GM19043 (cell line): ENCODE measurements around the gene IL17RA.

Experiments used
- ATAC-seq: cut with Tn5 transposase; IDR thresholded peaks from one replicate; pipeline ENCODE4 v1.9.1; 2021; ENCODE audit warnings: low read depth; ENCODE audit not compliant: unreplicated experiment

IL17RA gene

GRCh38 chr22:17149076-17149815 lies 64.4 kb downstream of the IL17RA start:
- ATAC-seq = no peak

DNA sequence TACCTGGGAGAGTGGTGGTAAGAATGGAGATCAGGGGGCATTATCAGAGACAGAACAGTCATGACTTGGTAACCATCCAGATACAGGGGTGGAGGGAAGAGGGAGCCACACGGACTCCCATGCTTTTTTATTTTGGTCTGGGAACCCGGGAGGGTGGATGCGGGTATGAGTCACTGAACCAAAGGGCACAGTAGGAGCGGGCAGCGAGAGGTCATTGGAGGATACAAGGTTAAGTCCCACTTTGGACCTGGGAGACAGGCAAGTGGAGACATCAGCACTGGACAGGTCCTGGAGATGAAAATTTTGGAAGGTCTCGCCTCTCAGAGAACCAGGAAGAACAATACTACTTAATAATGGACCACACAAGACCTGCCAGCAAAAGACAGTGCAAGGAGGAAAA lies 67.5 kb downstream of the IL17RA start:
- no peak for ATAC-seq

- no peak for ATAC-seq
Observed at GRCh38 chr22:17152971-17153370, 68.2 kb downstream of the IL17RA start.

- ATAC-seq = no peak
Observed at GRCh38 chr22:17155941-17156340, 71.1 kb downstream of the IL17RA start.

GRCh38 chr22:17157714-17158113 lies 72.9 kb downstream of the IL17RA start:
- no peak for ATAC-seq

- ATAC-seq = no peak
Observed at GRCh38 chr22:17158176-17158567, 73.4 kb downstream of the IL17RA start.

- ATAC-seq = peak; percentile 59
Observed at GRCh38 chr22:17158568-17159503, 74.0 kb downstream of the IL17RA start, which contains the start of gene HDHD5. TSS of gene HDHD5 (minus strand) at chr22:17159277. CDS start at chr22:17159251, 26 bp downstream.

- ATAC-seq = peak; percentile 19
Observed at GRCh38 chr22:17159504-17159951, 74.7 kb downstream of the IL17RA start.

- ATAC-seq = no peak
Observed at GRCh38 chr22:17161991-17162390, 77.2 kb downstream of the IL17RA start.

DNA sequence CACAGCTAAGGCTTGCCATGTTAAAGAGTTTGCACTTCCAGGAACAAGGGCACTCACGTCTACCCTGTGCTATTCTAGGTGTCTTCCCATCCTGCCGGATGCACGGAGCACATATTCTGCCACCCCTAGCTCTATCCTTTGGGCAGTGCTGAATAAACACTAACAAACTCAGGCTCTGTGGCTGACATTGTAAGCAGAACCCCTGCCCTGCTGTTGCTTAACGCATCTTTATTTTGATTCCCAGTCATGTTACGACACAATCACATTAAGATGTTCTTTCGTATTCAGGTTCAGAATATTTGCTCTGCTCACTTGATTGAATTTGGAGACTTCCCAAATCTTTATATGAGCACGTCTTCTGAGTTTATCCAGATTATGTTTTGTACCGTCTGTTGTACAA lies 77.9 kb downstream of the IL17RA start:
- no peak for ATAC-seq

DNA sequence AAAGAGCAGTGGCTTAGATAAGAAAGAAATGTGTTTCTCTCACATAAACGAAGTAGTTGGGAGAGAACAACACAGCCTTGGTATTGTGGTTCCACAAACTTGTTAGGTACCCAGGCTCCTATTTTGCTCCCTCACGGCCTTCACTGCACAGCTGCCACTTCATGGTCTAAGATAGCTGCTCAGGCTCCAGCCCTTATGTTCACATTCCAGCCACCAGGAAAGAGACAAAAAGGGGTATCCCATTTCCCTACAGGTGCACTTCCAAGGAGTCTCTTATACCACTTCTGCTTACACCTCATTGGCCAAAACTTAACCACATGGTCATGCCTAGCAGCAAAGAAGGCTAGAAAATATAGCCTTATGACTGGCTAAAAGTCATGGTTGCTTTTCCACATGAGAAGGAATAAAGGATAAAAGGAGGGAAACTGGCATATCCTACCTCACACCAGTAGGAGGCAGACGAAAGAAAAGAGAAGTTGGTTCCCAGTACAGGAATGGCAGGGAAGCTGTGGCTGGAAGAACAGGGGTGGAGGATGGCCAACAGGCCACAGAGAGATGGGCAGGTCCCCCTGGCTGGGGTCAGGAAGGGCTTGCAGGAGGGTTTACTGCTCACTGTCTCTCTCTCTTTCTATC lies 79.7 kb downstream of the IL17RA start:
- no peak for ATAC-seq
